HAP-1 (cell line): ENCODE results near the gene ZBTB20.

Source experiments
- DNase-seq, 2 experiments: peaks; one replicate each; pipeline ENCODE4 v3.0.0-alpha.2; 2016 to 2020; ENCODE audit warnings: low spot score in 2 of 2
- H3K27me3 ChIP-seq: fragments of 250-450 bp; sonication (Bioruptor Pico); 2 replicates; pipeline ENCODE4 v1.5.1; 2020; ENCODE audit warnings: low read depth, mild to moderate bottlenecking, moderate library complexity
- H3K36me3 ChIP-seq: fragments of 250-450 bp; sonication (Bioruptor Pico); replicated peaks from 2 replicates; pipeline ENCODE4 v1.5.1; 2020; ENCODE audit warnings: mild to moderate bottlenecking
- H3K4me1 ChIP-seq: fragments of 250-450 bp; sonication (Bioruptor Pico); 2 replicates; pipeline ENCODE4 v1.5.1; 2020; ENCODE audit warnings: mild to moderate bottlenecking
- H3K4me3 ChIP-seq: fragments of 250-450 bp; sonication (Bioruptor Pico); 2 replicates; pipeline ENCODE4 v1.5.1; 2020; ENCODE audit warnings: mild to moderate bottlenecking, moderate library complexity
- H3K9me3 ChIP-seq: fragments of 250-450 bp; sonication (Bioruptor Pico); 2 replicates; pipeline ENCODE4 v1.5.1; 2020; ENCODE audit warnings: mild to moderate bottlenecking, moderate library complexity
- in situ Hi-C: fragments of 300-500 bp; cut with MboI; formaldehyde crosslinking; loops from 3 replicates; pipeline ENCODE4 v1.14.3; 2020; ENCODE audit warnings: low sequenced_read_pairs, inconsistent platforms, mixed read lengths

ZBTB20 gene

DNA sequence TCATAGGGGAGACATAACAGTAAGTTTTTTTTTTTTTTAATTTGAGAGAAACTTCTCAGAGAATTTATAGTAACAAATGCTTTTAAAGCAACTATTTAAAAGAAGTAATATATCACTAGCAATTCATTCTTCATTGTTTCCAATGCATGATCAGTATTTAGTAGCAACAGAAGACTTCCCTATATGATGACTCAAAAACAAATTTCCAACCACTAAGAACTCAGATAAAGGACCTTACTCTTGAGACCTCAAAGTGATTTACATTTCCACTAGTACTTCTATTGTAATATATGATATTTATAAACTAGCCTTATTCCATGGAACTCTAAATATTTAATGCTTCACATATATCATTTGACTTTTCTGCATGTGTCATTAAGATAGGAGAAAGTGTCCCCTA lies 356.3 kb downstream of the ZBTB20 start:
- Histone ChIP-seq H3K36me3 (no peaks in the 10 kb centered on the region), H3K27me3 (no peaks in the 10 kb centered on the region), H3K4me1 (peaks cover 8% of the 10 kb centered on the region), H3K4me3 (no peak overlapping the region), H3K9me3 (no peaks in the 10 kb centered on the region)
- no peak for DNase-seq
- in situ Hi-C loops, result no loop called here

GRCh38 chr3:114789803-114790202 lies 357.3 kb downstream of the ZBTB20 start:
- in situ Hi-C loops, result no loop called here
- Histone ChIP-seq H3K9me3 (no peaks in the 10 kb centered on the region), H3K4me3 (no peak overlapping the region), H3K27me3 (no peaks in the 10 kb centered on the region), H3K4me1 (peaks cover under 1% of the 10 kb centered on the region; the same call in 1 of the 2 replicates), H3K36me3 (no peaks in the 10 kb centered on the region)
- no peak for DNase-seq

GRCh38 chr3:114775395-114775794 lies 371.7 kb downstream of the ZBTB20 start:
- peaks cover 5% of the 10 kb centered on the region; the same call in 1 of the 2 replicates for H3K4me1 ChIP-seq
- 0 out of 2 replicates have a peak, but pooled peaks cover 2% of the 10 kb centered on the region for H3K9me3 ChIP-seq
- in situ Hi-C loops, result no loop called here
- no peak overlapping the region for H3K4me3 ChIP-seq
- H3K36me3 ChIP-seq, result no peaks in the 10 kb centered on the region
- no peaks in the 10 kb centered on the region for H3K27me3 ChIP-seq
- no peak for DNase-seq

DNA sequence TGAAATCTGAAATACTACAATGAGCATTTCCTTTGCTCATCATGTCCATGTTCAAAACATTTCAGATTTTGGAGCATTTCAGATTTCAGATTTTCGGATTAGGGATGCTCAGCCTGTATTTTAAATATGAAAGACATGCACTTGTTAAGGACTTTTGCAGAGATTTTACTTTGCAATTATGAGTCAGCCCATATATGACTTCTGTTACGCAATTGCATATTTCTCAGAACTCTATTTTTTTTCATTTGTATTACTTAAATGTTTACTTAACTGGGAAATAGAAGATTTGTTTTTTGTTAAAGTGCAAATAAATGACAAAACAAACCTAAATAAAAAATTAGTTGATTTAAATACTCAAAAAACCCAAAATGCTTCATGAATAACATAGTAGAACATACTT lies 376.2 kb downstream of the ZBTB20 start:
- no peak for DNase-seq
- Histone ChIP-seq H3K36me3 (no peaks in the 10 kb centered on the region), H3K27me3 (no peaks in the 10 kb centered on the region), H3K9me3 (0 out of 2 replicates have a peak, but pooled peaks cover 2% of the 10 kb centered on the region), H3K4me1 (peaks cover 5% of the 10 kb centered on the region; the same call in 1 of the 2 replicates), H3K4me3 (no peak overlapping the region)
- in situ Hi-C loops, result no loop called here

DNA sequence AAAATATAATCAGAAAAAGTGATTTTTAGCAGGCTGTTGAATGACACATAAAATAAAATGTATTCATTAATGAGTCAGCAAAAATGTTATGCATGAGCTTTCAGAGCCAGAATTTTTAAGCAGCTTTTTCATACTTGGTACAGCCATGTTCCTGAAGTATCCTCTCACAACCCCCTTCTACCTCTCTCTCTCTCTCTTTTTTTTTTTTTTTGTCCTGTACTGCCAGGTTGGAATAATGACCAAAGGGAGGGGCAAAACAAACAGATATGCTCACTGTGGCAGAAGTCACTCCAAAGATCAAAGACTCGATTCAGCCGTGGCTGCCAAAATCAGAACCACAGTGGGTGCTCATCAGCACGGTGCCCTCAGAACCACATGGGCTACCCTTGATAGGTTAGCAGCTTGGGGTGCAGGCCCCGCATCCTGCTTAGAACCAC lies 383.0 kb downstream of the ZBTB20 start:
- Histone ChIP-seq H3K36me3 (no peaks in the 10 kb centered on the region), H3K4me3 (no peak overlapping the region), H3K27me3 (no peaks in the 10 kb centered on the region), H3K9me3 (no peaks in the 10 kb centered on the region), H3K4me1 (peaks cover 4% of the 10 kb centered on the region)
- in situ Hi-C loops, result no loop called here
- no peak for DNase-seq

DNA sequence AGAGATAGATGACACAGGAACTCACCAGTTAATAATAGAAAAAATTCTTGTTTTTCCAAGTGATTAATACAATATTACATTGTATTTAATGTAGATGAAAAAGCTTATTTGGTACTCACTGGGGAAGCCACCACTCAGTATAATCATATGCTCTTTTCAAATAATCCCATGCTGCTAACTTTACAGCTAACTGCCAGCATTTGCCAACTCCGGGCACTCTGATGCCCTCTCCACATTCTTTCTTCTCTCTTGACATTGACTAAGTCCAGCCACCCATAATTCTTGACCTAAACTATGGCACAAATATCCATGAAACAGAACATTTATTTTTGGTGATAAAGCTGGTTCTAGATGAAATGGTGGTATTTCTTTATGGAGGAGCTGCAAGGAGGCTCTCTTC lies 384.9 kb downstream of the ZBTB20 start:
- peaks cover 19% of the 10 kb centered on the region for H3K4me1 ChIP-seq
- in situ Hi-C loops, result no loop called here
- no peaks in the 10 kb centered on the region for H3K27me3 ChIP-seq
- DNase-seq, result no peak
- no peaks in the 10 kb centered on the region for H3K9me3 ChIP-seq
- H3K36me3 ChIP-seq, result no peaks in the 10 kb centered on the region
- no peak overlapping the region for H3K4me3 ChIP-seq

- Histone ChIP-seq H3K4me3 (no peak overlapping the region), H3K4me1 (peaks cover 24% of the 10 kb centered on the region), H3K9me3 (no peaks in the 10 kb centered on the region), H3K36me3 (no peaks in the 10 kb centered on the region), H3K27me3 (no peaks in the 10 kb centered on the region)
- DNase-seq, result no peak
- in situ Hi-C loops, result no loop called here
These were observed 386.4 kb downstream of the ZBTB20 start for GRCh38 chr3:114760679-114761078.

GRCh38 chr3:114758831-114759699 lies 388.0 kb downstream of the ZBTB20 start:
- Histone ChIP-seq H3K36me3 (no peaks in the 10 kb centered on the region), H3K4me1 (peaks cover 24% of the 10 kb centered on the region), H3K4me3 (peak overlapping the region; percentile 22), H3K9me3 (no peaks in the 10 kb centered on the region), H3K27me3 (no peaks in the 10 kb centered on the region)
- in situ Hi-C loops, result no loop called here
- peak; percentile 31 to 61 for DNase-seq

DNA sequence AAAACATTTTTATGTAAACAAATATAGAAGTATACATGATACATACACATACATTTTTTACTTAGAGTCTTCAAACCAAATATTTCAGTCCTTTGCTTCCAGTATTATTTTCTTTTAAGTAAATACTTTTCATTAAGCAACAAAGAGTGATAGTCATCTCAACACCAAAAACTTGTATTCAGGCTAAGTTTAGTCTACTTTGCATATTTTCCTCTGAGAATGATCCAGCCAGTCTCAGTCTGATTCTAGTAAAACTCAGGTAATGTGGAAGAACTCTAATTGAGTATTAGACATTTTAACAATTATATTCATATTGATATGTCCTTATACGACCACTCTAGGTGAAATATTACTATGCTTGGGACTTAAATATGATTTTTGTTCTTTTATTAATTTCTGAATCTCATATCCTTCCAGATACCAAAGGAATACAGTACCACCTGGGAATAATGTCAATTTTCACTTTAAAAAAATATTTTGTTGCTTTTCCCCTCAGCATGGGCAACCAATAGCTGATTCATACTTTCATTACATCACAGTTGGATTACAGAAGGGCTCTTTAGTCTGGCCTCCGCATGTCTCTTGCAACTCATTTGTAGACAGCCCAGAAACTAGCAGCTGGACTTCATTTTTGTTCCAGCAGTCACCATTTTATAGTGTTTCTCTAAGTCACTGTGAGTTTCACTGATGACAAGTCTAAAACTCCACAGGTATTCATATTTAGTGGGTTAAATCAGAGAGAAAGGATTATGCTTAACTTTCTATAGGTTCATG lies 390.4 kb downstream of the ZBTB20 start:
- in situ Hi-C loops, result no loop called here
- Histone ChIP-seq H3K9me3 (no peaks in the 10 kb centered on the region), H3K36me3 (no peaks in the 10 kb centered on the region), H3K27me3 (no peaks in the 10 kb centered on the region), H3K4me3 (no peak overlapping the region), H3K4me1 (peaks cover 24% of the 10 kb centered on the region)
- no peak for DNase-seq

DNA sequence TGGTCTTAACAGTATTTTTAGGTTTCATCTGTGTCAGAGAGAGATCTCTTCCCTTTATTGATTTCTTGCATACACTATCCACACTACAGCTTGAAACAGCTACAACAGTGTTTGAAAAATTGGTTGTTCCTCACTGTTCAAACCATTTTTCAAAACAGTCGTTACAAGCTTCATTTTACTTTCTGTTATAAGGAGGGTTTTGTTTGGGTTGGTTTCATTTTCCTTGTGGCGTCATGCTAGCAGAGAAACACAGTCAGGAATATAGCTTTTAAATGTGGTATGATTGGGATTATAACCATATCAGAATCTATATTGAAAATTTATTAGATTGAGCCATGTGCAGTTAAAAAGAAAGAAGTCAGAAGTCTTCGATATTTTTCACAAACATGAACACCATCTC lies 400.6 kb downstream of the ZBTB20 start:
- H3K27me3 ChIP-seq, result no peaks in the 10 kb centered on the region
- peaks cover 4% of the 10 kb centered on the region; the same call in 1 of the 2 replicates for H3K4me1 ChIP-seq
- in situ Hi-C loops, result no loop called here
- H3K9me3 ChIP-seq, result no peaks in the 10 kb centered on the region
- H3K4me3 ChIP-seq, result no peak overlapping the region
- DNase-seq, result no peak
- H3K36me3 ChIP-seq, result no peaks in the 10 kb centered on the region

DNA sequence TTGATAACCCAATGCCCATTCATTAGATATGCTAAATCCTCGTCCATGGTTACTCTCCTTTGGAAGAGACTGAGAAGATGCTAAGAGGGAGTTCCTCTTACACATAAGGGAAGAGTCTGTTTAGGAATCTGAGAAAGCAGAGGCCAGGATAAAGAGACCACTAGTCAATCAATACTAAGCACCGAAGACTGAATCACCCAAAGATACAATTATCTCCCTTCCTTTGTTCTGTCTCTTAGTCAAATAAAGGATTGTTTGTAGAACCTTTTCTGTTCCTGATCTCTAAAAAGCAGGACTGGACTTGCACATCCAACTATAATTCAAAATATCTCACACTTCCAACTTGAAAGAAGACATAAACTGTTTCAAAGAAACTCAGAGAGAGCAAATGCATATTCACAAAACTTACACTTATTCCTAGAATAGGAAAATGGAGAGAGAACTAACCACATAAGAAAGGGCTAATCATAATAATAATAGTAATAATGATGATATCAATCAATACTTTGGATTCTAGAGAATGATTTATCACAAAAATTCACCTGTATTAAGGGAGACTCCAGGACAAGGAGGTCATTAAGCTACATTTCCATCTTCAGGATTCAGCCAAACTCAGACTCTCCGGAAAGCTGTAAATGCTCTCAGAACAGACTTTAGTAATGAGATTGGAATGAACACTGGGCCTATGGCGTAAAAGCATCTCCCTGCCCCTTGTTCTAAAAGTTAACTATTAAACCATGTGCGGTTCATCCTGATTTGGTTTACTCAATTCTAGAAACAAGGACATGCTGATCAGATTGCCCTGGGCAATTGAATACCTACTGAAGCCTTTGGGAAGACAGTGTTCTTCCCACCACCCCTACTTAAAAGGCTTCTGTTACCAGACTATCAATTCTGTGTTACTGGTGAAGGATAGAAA lies 401.5 kb downstream of the ZBTB20 start:
- Histone ChIP-seq H3K27me3 (no peaks in the 10 kb centered on the region), H3K36me3 (no peaks in the 10 kb centered on the region), H3K4me1 (peaks cover 4% of the 10 kb centered on the region; the same call in 1 of the 2 replicates), H3K4me3 (no peak overlapping the region), H3K9me3 (no peaks in the 10 kb centered on the region)
- in situ Hi-C loops, result no loop called here
- DNase-seq, result no peak

DNA sequence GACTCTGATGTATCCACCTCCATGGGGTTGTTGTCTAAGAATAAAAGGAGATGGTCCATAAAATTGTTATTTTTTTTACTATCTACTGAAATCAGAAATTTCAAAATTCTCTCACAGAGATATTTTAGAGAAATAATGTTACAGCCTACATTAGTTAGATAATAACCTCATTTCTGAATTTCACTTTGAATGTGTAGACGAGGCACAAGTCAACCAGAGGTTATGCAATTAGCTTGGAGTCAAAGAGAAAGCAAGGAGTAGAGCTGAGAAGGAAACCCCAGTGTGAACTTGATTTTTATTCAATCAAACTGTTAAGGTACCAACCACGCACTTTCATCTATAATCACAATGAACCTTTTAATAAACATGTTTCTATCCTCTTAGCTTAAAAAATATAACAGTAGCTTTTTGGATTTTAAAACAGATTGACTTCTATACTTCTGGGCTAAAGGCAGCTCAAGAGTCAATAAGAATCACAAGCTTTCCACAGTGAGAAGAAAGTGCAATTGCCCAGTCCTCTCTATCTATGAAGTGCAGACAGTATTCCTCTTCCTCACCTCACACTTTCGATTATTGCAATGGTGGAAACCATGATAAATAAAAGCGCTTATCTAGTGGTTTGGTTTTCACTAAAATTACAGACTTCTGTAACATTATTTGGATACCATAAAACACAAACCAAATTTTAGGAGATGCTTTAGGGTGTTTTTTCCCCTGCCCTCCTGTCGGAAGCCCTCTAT lies 403.2 kb downstream of the ZBTB20 start:
- Histone ChIP-seq H3K4me3 (no peak overlapping the region), H3K9me3 (no peaks in the 10 kb centered on the region), H3K4me1 (peaks cover 4% of the 10 kb centered on the region; the same call in 1 of the 2 replicates), H3K27me3 (no peaks in the 10 kb centered on the region), H3K36me3 (no peaks in the 10 kb centered on the region)
- in situ Hi-C loops, result no loop called here
- DNase-seq, result no peak

GRCh38 chr3:114741066-114741465 lies 406.0 kb downstream of the ZBTB20 start:
- Histone ChIP-seq H3K4me3 (no peak overlapping the region), H3K27me3 (no peaks in the 10 kb centered on the region), H3K4me1 (peaks cover 4% of the 10 kb centered on the region; the same call in 1 of the 2 replicates), H3K9me3 (no peaks in the 10 kb centered on the region), H3K36me3 (no peaks in the 10 kb centered on the region)
- no peak for DNase-seq
- in situ Hi-C loops, result no loop called here
